B cell (primary cell): ENCODE results near the gene IFNGR1.

Experiments used
- CTCF ChIP-seq: fragments of 200-600 bp; IDR thresholded peaks from one replicate; pipeline ENCODE4 v1.8.0; 2022; ENCODE audit warnings: antibody characterized with exemption, mild to moderate bottlenecking
- EZH2 ChIP-seq: IDR thresholded peaks from 2 replicates; pipeline ENCODE4 v1.6.1; 2012; ENCODE audit warnings: borderline replicate concordance, low read depth, mild to moderate bottlenecking, moderate library complexity, low read length; ENCODE audit not compliant: insufficient read depth, poor library complexity, severe bottlenecking

- TF ChIP-seq CTCF: no peak
- no peak for TF ChIP-seq EZH2
These were observed 11.4 kb upstream of the IFNGR1 start for GRCh38 chr6:137230547-137230946.
